Endometrium (tissue), 2 donors: ENCODE results near the gene LRTM2.

ENCODE experiments used
- FAIRE-seq: peaks from 2 replicates; lab custom pipeline; 2012; peaks lifted over from hg19 to GRCh38; lab: Jason Lieb, UNC
- donor health status: control.
- donor health status: control.

Gene LRTM2

GRCh38 chr12:1820191-1820895 is at the start of gene LRTM2:
TSS of gene LRTM2 (plus strand) at chr12:1820565. CDS start at chr12:1828149, 7,584 bp downstream.
- FAIRE-seq: no peak

GRCh38 chr12:1773937-1774655 is 46.3 kb upstream of the LRTM2 start:
- no peak for FAIRE-seq

GRCh38 chr12:1776170-1776921 is 44.0 kb upstream of the LRTM2 start:
- no peak for FAIRE-seq

- FAIRE-seq: no peak
Measured at GRCh38 chr12:1777798-1778197, 42.6 kb upstream of the LRTM2 start.

GRCh38 chr12:1778911-1779310 is 41.5 kb upstream of the LRTM2 start:
- FAIRE-seq: no peak

GRCh38 chr12:1779783-1780182 is 40.6 kb upstream of the LRTM2 start:
- FAIRE-seq: no peak

- FAIRE-seq: no peak
Measured at GRCh38 chr12:1781772-1782171, 38.6 kb upstream of the LRTM2 start.

- no peak for FAIRE-seq
Measured at GRCh38 chr12:1782215-1782614, 38.1 kb upstream of the LRTM2 start.

- FAIRE-seq: no peak
Measured at GRCh38 chr12:1787714-1788113, 32.7 kb upstream of the LRTM2 start.

GRCh38 chr12:1790444-1790843 is 29.9 kb upstream of the LRTM2 start:
- no peak for FAIRE-seq

- FAIRE-seq: peak; percentile 94
Measured at GRCh38 chr12:1791104-1791841, 29.1 kb upstream of the LRTM2 start.

- no peak for FAIRE-seq
Measured at GRCh38 chr12:1792406-1792805, 28.0 kb upstream of the LRTM2 start.

- FAIRE-seq: no peak
Measured at GRCh38 chr12:1793426-1794210, 26.7 kb upstream of the LRTM2 start.

- FAIRE-seq: no peak
Measured at GRCh38 chr12:1794440-1795090, 25.8 kb upstream of the LRTM2 start.

GRCh38 chr12:1795221-1795784 is 25.1 kb upstream of the LRTM2 start:
- FAIRE-seq: no peak

GRCh38 chr12:1795785-1796514 is 24.4 kb upstream of the LRTM2 start:
- FAIRE-seq: no peak

- no peak for FAIRE-seq
Measured at GRCh38 chr12:1796515-1797010, 23.8 kb upstream of the LRTM2 start.

- FAIRE-seq: no peak
Measured at GRCh38 chr12:1797011-1797901, 23.1 kb upstream of the LRTM2 start.
